Tibial artery (tissue), 4 donors: ENCODE data around the gene AK5.

ENCODE experiments used
- DNase-seq, 2 donors: peaks; one replicate each; pipeline ENCODE4 v3.0.0-alpha.2; 2019
- H3K27ac ChIP-seq, 2 donors: fragments of 200-600 bp; sonication (generic) in 1 of 2; 1 replicate in 1 of 2; 2 replicates in 1 of 2; pipeline ENCODE4 v1.5.1; 2018 to 2019; ENCODE audit warnings: mild to moderate bottlenecking in 1 of 2
- H3K27me3 ChIP-seq, 2 donors: fragments of 200-600 bp; sonication (generic) in 1 of 2; one replicate each; pipeline versions ENCODE4 v1.5.1 to v1.6.0; 2016 to 2019
- H3K36me3 ChIP-seq, 3 donors: fragments of 200-600 bp; sonication (generic) in 2 of 3; one replicate each; pipeline ENCODE4 v1.5.1; 2016 to 2019; ENCODE audit warnings: mild to moderate bottlenecking in 2 of 3
- H3K4me1 ChIP-seq, 4 donors: fragments of 200-600 bp; sonication (generic) in 2 of 4; 1 replicate in 3 of 4; 2 replicates in 1 of 4; pipeline ENCODE4 v1.5.1; 2016 to 2019
- H3K4me3 ChIP-seq, 2 donors: fragments of 200-600 bp; sonication (generic) in 1 of 2; 1 replicate in 1 of 2; 2 replicates in 1 of 2; pipeline ENCODE4 v1.5.1; 2018 to 2019; ENCODE audit warnings: mild to moderate bottlenecking in 2 of 2
- H3K9me3 ChIP-seq, 3 donors: fragments of 200-600 bp; sonication (generic) in 1 of 3; one replicate each; pipeline ENCODE4 v1.5.1; 2016 to 2019
- intact Hi-C: fragments of 100-400 bp; cut with DNase I; formaldehyde crosslinking; loops from one replicate; pipeline ENCODE4 v1.15.0; 2023; ENCODE audit warnings: low total_unique reads
- TF ChIP-seq, protein P1 (sequence below), 2 experiments: fragments of 200-600 bp in 1 of 2; fragments of 450-650 bp in 1 of 2; IDR thresholded peaks; one replicate each; pipeline ENCODE4 v1.5.1; 2017 to 2019; ENCODE audit warnings: antibody characterized with exemption in 2 of 2, mild to moderate bottlenecking in 1 of 2, moderate library complexity in 1 of 2

The AK5 gene

GRCh38 chr1:77597310-77597709 is 315.5 kb downstream of the AK5 start:
- Histone ChIP-seq H3K4me3 (no peak overlapping the region), H3K27ac (no peak overlapping the region), H3K36me3 (peaks cover 3 to 15% (median 6%) of the 10 kb centered on the region in 3 donors), H3K4me1 (no peaks in the 10 kb centered on the region), H3K9me3 (no peaks in the 10 kb centered on the region), H3K27me3 (no peaks in the 10 kb centered on the region)
- DNase-seq, result no peak
- TF ChIP-seq, protein P1, sequence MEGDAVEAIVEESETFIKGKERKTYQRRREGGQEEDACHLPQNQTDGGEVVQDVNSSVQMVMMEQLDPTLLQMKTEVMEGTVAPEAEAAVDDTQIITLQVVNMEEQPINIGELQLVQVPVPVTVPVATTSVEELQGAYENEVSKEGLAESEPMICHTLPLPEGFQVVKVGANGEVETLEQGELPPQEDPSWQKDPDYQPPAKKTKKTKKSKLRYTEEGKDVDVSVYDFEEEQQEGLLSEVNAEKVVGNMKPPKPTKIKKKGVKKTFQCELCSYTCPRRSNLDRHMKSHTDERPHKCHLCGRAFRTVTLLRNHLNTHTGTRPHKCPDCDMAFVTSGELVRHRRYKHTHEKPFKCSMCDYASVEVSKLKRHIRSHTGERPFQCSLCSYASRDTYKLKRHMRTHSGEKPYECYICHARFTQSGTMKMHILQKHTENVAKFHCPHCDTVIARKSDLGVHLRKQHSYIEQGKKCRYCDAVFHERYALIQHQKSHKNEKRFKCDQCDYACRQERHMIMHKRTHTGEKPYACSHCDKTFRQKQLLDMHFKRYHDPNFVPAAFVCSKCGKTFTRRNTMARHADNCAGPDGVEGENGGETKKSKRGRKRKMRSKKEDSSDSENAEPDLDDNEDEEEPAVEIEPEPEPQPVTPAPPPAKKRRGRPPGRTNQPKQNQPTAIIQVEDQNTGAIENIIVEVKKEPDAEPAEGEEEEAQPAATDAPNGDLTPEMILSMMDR (IDR thresholded peaks at IDR 0.05), result no peak
- intact Hi-C loops, result no loop called here

DNA sequence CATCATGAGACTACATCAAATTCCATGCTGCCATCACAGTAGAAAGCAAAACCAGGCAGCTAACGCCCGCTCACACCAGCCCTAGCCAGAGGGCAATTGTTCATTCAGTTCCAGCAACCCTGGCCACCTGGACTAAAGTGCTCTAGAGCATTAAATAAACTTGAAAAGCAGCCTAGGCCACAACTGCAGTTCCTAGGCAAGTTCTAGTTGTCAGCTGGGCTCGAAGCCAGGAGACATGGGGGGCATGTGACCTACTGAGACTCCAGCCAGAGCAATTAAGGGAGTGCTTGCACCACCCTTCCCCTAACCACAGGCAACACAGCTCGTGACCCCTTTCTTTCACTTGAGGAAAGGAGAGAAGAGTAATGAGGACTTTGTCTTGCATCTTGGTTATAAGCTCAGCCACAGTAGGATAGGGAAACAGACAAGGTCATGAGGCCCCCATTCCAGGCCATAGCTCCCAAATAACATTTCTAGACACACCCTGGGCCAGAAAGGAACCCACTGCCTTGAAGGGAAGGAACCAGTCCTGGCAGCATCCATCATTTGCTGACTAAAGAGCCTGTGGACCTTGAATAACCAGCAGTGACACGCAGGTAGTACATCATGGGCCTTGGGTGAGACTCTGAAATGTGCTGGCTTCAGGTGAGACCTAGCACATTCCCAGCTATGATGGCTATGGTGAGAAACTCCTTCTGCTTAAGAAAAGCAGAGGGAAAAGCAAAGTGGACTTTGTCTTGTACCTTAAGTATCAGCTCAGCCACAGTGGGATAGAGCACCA is 323.6 kb downstream of the AK5 start:
- peak; percentile 80 to 81 for DNase-seq
- H3K27ac ChIP-seq, result no peak overlapping the region
- TF ChIP-seq, protein P1 (IDR thresholded peaks at IDR 0.05), result no peak
- H3K27me3 ChIP-seq, result no peaks in the 10 kb centered on the region
- intact Hi-C loops, result no loop called here
- peaks cover 4 to 22% (median 6%) of the 10 kb centered on the region in 3 donors for H3K36me3 ChIP-seq
- H3K4me1 ChIP-seq, result peaks cover 0 to 10% (median 3%) of the 10 kb centered on the region in 4 donors
- no peak overlapping the region for H3K4me3 ChIP-seq
- peaks cover 0 to 27% (median 0%) of the 10 kb centered on the region in 3 donors for H3K9me3 ChIP-seq

GRCh38 chr1:77608893-77609292 is 327.1 kb downstream of the AK5 start:
- Histone ChIP-seq H3K4me3 (no peak overlapping the region), H3K36me3 (peaks cover 4 to 22% (median 6%) of the 10 kb centered on the region in 3 donors), H3K27ac (no peak overlapping the region), H3K27me3 (no peaks in the 10 kb centered on the region), H3K9me3 (peaks cover 0 to 27% (median 0%) of the 10 kb centered on the region in 3 donors), H3K4me1 (peaks cover 0 to 10% (median 3%) of the 10 kb centered on the region in 4 donors)
- TF ChIP-seq, protein P1 (IDR thresholded peaks at IDR 0.05), result no peak
- intact Hi-C loops, result no loop called here
- no peak for DNase-seq
